Measurements from ENCODE around the gene LZTR1.

The LZTR1 gene

GRCh38 chr22:21015466-21016006, 33.4 kb downstream of the LZTR1 start:
- no peak for DNase-seq (ENCODE audit: low spot score)

GRCh38 chr22:21016644-21017420, 34.7 kb downstream of the LZTR1 start:
- no peak for DNase-seq (ENCODE audit: low spot score)

DNA sequence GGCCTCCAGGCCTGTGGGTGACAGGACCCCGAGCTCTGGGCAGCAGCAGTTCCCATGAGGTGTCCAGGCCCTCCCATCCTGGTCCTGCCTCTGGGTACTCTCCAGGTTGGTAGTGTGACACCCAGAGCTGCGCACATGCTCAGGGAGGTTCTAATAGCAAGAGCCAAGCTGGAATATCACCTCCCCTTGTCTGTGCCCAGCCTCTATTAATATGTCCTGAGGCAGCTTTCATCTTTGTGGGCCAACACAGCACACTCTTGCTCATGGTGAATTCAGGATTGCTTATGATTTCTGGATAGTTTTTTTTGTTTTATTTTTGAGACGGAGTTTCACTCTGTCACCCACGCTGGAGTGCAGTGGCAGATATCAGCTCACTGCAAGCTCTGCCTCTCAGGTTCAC, 36.2 kb downstream of the LZTR1 start:
- DNase-seq (ENCODE audit: low spot score), result no peak

DNA sequence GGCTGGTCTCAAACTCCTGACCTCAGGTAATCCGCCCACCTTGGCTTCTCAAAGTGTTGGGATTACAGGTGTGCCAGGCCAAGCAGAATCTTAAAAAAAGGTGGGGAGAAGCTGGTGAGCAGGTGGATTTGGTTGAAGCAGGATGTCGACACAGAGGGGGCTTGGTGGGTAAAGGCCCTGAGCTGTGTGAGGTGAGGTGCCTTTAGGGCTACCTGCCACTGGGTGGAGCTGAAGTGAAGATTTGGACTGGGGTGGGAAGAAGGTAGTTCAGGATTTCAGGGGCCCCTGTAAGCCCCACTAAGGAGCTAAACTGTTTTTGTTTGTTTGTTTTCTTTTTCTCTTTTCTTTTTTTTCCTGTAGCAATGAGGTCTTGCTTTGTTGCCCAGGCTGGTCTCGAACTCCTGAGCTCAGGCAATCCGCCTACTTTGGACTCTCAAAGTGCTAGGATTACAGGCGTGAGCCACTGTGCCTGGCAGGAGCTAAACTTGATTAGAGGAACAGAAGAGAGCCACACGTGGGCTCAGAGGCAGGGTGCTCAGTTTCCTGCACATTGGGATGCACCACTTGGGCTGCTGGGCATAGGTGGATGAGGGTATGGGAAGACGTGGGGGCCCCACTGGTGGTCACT, 38.8 kb downstream of the LZTR1 start:
- DNase-seq (ENCODE audit: low spot score), result peak; percentile 75

GRCh38 chr22:21022507-21022906, 40.4 kb downstream of the LZTR1 start:
- no peak for DNase-seq (ENCODE audit: low spot score)

DNA sequence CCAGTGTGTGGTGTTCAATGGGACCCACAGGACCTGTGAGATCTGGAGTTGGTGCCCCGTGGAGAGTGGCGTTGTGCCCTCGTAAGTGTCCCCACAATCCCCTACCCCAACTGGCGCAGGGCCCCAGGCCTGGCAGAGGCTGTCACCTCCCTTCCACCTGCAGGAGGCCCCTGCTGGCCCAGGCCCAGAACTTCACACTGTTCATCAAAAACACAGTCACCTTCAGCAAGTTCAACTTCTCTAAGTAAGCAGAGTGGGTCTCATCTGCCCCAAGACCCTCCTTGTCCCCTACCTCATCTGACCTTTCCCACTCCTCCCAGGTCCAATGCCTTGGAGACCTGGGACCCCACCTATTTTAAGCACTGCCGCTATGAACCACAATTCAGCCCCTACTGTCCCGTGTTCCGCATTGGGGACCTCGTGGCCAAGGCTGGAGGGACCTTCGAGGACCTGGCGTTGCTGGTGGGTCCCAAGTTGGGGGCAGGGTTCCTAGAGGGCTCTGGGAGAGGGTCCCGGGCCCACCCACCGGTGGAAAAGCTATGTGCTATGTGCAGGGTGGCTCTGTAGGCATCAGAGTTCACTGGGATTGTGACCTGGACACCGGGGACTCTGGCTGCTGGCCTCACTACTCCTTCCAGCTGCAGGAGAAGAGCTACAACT, 41.0 kb downstream of the LZTR1 start:
- DNase-seq (ENCODE audit: low spot score), result no peak

- no peak for DNase-seq (ENCODE audit: low spot score)
Observed at GRCh38 chr22:21025266-21025665, 43.2 kb downstream of the LZTR1 start.

- DNase-seq (ENCODE audit: low spot score), result no peak
Observed at GRCh38 chr22:21025763-21026755, 44.0 kb downstream of the LZTR1 start.

- DNase-seq (ENCODE audit: low spot score), result no peak
Observed at GRCh38 chr22:21026783-21027692, 44.9 kb downstream of the LZTR1 start.

- DNase-seq (ENCODE audit: low spot score), result no peak
Observed at GRCh38 chr22:21028277-21029251, 46.5 kb downstream of the LZTR1 start.

GRCh38 chr22:21029486-21030025, 47.5 kb downstream of the LZTR1 start:
- no peak for DNase-seq (ENCODE audit: low spot score)

- DNase-seq (ENCODE audit: low spot score), result no peak
Observed at GRCh38 chr22:21030032-21030431, 47.9 kb downstream of the LZTR1 start.

GRCh38 chr22:21030621-21031544, 48.8 kb downstream of the LZTR1 start:
- DNase-seq (ENCODE audit: low spot score), result no peak

GRCh38 chr22:21031545-21032036, 49.5 kb downstream of the LZTR1 start:
- no peak for DNase-seq (ENCODE audit: low spot score)

DNA sequence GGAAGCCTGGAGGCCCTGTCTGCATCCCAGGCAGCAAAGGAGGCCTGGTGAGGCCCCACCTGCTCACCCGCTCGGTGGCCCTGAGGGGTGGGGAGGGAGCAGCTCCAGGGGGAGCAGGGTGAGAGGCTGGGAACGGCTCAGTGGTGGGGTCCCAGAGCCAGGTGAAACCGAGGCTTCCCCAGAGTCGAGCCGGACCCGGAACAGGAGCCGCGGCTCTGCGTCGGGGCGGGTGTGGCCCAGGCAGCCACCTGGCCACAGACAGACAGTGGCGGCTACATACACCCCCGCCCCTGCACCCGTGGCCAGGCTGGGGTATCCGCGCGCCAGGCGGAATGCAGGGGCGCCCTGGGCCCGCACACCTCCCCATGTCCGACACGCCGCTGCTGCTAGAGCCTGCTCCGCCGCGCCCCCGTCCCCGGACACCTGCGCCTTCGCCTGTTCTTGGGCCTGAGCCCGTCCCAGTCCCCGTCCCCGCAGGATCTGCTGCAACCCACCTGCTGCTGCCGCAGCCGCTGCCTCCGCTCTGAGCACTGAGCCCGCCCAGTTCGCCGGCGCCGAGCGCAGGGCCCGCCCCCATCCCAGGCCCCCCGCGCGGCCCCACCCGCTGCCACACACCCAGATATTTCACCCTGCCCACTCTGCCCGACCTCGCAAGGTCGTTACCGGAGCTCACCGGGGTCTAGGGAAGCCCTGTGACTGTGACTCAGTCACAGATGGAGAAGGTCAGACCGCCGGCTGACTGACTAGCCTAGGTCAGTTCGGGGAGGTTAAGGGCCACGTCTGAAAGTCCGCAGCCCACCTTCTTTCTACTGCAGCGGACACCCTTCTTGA, 50.2 kb downstream of the LZTR1 start, which contains the start of gene SLC7A4:
SLC7A4 (minus strand) TSS at position 525 of the 831 bp plus-strand sequence. CDS start 749 bp downstream, outside the sequence.
- DNase-seq (ENCODE audit: low spot score), result no peak

- DNase-seq (ENCODE audit: low spot score), result no peak
Observed at GRCh38 chr22:21032868-21033688, 51.0 kb downstream of the LZTR1 start.
